HG03060 (cell line): ENCODE data around the gene MACROD2.

ENCODE experiments used
- ATAC-seq: cut with Tn5 transposase; IDR thresholded peaks from one replicate; pipeline ENCODE4 v1.9.1; 2021; ENCODE audit warnings: low read depth, moderate number of reproducible peaks; ENCODE audit not compliant: unreplicated experiment

MACROD2 gene

DNA sequence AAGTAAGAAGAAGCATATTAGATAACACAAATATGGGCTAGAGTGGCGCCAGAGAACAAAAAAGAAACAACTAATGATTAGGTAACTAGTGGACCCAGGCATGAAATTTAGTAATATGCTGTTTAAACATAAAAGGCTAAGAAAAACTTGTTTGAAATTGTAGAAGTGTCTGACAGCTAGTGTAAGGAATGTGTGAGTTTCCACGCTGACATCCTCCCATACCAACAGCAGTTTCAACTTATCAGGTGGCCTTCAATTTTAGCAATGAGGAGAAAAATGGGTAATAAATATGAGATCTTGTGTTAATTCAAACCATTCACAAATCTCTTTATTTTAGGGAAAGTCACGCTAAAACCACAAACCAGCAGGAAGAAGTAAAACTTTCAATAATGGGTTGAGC lies 782.3 kb downstream of the MACROD2 start:
- no peak for ATAC-seq

DNA sequence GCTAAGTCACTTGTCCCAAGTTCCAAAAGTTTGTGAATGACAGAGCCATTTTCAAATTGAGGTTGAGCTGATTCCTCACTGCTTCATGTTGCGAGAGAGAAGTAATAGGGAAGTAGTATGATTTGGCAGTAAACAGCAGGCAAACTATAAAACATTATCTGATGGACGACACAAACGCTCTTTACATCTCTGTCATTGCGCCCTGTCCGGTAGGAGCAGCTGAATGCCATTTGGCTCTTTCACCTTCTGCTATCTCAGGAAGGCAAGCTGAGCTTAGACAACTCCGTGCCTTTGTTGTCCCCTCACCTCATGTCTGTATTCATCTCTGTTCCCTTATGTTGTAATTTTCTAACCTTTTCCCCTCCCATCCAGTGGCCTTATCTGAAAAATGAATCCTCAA lies 782.8 kb downstream of the MACROD2 start:
- ATAC-seq = no peak

DNA sequence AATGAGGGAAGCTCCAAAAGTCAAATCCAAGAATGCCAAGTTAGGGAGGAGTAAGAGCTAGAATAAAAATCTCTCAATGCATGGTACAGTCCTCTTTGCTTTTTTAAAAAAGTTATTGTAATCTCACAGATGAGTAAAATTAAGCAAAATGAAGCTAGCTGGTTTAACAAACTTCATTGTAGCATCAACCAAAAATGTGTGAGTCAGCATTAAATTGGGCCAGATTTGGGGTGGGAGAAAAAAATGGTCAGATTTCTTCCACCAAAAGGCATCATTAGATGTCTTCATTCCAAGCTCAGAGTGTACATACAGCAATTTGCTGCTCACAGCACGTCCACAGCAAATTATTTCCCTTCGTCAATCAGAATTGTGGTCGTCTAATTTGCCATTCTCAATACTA lies 783.6 kb downstream of the MACROD2 start:
- no peak for ATAC-seq

DNA sequence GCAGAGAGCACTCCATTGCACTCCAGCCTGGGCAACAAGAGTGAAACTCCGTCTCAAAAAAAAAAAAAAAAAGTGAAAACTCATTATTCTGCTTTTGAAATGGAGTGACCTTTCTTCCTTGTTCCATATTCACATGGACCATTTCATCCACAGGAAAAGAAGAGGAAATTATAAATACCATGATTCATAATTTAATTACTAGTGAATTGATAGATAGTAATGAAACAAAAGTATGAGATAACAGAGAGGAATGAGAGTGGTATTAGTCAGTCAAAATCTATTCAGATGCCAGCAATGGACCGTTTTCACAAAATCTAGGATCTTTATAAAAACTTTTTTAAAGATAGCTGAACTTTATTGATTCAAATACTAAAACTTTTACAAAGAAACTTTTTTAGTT lies 785.2 kb downstream of the MACROD2 start:
- no peak for ATAC-seq

DNA sequence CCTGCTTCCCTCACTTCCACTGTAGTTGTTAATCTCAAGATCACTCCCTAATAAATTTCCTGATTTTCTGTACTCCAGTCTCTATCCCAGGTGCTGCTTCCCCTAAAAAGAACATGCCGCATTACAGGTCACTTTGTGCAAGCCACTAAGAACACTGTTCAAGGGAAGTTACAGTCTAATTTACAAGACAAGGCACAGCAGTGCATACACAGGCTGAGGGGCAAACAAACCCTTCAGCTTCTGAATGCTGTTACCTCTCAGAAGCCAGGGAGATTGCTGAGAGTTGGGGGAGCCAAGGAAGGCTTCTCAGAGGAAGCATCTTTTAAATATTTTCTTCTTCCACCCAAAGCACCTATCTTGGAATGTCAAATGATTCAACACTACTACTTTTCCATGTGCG lies 787.4 kb downstream of the MACROD2 start:
- ATAC-seq = no peak

DNA sequence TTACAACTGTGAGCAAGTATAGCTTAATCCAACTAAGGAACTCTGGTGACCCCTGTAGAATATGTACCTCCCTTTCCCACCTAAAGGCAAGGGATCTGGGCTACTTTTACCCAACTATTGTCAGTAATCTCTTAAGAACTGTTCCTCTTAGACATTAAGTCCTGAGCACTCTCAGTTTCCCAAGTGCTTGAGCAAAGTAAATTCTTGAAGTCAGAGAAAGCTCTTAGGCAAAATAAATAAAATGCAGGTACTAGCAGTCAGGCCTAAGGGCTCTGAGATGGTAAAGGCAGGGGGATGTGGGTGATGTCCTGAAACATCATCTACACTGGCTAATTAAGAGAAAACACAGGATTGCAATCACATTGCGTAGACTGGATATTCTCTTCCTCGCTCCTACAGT lies 788.5 kb downstream of the MACROD2 start:
- no peak for ATAC-seq

DNA sequence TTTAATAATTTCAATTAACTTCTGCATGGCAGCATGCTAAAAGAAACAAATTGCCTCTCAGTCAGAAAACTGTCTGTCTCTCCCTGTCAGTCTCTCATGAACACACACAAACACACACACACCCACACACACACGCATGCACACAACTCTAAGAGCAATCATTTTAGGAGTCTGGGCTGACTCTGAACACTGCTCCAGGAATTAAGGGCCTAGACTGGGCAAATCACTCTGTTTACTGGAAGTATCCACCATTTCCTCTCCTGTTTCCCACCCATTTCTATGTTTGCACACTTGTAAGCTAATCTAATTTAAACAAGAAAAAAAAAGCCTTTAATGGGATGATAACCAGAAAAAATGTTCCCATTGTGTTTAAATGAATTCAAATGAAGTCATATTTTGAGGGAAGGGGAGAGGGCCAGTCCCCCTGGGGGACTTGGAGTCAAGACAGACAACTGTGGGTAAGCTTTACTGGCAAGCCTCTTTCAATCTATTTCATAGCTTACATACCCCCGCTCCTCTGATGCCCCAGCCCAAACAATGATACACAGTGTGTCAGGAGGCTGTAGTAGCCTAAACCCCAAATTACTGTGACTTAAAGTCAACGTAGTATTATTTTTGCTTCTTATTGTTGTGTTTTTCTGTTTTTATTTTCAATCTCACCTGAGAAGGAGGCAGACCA lies 789.9 kb downstream of the MACROD2 start:
- ATAC-seq = no peak

DNA sequence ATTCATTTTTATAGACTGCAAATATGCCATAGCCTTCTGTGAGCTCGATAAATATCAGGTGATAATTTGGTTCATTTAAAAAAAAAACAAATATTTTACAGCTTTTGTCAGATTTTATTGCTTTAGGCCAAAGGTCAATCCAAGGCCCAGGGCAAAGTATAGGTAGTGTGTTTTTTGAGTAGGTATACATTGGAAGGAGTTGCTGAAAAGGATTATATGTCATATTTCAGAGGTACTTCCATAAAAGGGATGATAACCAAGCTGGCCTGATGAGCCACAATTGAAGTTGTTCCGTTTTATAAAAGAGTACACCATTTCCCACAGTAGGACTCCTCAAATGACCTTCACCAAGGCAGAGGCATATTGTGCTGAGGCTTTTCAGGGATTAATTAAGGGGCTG lies 794.9 kb downstream of the MACROD2 start:
- no peak for ATAC-seq

DNA sequence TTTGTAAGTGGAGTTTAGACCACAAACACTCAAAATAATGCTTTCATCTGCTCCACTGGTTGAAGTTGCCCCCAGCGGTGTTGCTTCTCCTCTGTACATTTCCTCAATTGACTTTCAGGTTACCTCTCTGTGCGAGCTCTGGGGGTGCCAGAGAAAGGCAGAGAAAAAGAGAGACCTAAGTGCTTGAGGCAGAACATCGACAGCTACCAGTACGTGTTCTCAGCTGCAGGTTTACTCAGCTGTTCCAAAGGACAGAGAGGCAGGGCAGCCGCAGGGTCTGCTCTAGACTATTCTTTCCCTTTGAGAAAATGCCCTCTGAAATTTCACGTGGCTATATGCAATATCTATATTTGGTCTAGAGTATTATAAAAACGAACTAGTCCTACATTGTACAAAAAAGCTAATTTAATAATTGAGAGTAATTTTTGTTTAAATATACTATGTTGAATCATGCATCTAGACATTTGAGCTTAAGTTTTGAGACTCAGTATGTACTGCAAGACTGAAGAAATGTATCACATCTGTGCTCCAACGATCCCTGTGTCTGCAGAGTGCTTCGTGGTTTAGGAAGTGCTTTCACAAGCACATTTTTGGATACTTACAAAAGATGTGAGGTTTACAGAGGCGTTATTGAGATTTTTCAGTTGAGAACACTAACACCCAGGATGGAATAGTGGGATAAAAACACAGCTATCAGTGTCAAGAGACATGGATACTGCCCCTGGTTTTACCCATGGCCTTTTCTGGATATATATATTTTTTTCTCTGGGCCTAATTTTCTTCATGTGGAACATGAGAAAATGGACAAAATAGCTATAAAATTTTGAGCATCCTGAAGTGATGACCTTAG lies 795.7 kb downstream of the MACROD2 start:
- ATAC-seq = no peak

DNA sequence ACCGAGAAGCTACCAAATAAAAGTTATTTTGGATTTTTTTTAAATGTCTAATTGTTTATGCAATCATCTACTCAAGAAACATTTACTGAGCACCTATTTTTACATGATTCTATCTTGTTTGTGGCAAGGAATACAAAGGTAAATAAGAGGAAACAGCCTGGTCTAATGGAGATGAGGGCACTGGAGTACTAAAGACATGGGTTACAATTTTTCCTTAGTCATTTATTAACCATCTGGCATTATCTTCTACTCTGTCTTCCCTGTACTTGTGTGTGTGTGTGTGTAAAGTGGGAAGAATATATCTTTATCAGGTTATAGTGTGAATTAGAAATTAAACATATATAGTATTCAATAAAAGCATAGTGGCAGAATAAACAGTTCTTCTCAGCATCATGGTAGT lies 797.6 kb downstream of the MACROD2 start:
- no peak for ATAC-seq

DNA sequence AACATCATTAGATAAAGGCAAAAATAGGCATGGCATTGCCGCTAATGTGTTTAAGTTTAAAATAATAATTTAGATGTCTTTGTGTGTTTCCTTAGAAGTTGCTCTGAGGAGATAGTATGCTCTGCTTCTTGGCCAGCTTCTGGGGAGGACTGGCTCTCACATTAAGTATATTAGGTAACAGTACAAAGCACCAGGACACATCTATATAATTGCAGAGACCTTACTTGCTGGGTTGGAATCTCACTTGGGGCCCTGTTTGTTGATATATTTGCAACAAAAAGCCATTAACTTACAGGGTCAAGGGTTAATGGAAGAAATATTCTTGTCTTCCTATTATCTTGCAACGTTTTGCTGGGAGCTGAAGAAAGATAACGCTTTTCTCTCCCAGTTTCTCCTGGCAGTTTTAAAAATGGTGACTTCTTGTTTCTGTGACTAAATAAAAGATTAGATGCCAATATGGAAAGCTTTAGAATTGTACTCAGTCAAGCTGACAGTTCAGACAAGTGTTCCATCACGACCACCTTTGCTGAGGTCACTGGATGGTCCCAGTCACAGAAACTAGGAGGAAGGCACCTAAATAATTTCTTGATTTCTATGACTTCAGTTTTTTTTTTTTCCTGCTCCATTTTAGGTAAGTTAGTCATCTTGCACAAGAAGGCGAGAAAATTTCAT lies 804.4 kb downstream of the MACROD2 start:
- no peak for ATAC-seq

DNA sequence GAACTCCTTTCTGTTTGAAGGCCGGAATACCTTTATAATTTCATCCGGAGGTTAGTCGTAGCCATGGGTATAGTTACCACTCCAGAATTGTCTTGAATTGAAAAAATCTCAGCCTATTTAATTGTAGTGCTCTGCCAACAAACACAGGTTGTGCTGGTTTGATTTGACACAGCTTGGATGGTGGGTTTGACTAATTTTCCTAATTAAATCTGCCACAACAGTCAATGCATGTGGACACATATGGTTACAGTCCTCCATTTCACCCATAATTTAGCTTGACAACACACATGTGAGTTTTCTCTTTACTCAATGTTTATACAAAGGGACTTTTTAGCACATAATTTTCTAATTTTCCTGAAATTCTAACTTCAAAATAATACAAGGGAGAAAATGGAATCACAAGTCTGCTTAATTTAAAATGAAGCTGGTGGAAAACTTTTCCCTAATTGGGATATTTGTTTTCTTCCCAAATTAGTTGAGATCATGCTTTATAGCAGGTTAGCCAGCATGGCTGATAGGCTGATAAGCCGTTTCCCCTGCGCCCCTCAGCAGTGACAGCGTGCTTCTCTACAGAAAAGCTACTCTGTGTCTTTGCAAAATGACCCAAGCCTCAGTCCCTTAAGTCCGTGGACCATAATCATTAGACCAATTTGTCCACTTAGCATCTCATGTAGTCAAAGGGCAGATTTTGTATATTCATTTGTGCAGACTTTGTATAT lies 805.5 kb downstream of the MACROD2 start:
- ATAC-seq = no peak

DNA sequence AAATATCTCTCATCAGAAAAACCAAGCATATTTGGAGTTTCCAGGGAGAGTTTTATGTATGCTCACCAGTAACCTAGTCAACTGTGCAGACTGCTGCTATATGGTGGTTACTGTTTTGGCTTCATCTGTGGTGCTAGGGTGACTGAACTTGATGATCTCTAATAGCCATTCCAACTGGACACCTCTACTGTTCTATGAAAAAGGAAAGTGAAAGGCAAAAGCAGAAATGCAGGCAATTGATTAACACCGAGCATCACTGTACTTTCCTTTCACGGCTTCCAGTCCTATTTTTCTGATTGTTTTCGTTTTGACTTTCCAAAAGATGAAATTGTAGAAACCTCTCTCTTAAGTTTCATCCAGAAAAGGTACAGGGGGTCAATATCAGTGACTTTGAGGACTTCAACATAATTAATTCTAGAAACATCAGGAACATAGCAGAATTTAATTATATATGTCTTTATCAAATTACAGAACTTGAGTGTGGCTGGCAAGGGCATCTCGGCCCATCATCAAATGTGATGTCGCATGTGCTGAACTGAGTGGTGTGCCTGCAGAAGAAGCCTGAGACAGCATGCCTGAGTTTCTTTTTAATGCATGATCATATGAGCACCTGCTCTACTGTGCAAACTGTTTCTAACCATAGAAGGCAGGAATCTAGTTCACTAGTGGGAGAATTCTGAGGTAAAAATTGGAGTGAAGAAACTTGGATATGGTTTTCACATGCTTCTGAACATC lies 806.4 kb downstream of the MACROD2 start:
- ATAC-seq = no peak

DNA sequence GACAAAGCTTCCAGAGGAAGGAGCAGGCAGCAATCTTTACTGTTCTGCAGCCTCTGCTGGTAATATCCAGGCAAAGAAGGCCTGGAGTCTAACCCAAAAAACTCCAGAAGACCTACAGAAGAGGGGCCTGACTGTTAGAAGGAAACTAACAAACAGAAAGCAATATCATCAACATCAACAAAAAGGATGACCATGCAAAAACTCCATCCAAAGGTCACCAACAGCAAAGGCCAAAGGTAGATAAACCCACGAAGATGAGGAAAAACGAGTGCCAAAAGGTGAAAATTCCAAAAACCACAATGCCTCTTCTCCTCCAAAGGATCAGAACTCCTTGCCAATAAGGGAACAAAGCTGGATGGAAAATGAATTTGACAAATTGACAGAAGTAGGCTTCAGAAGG lies 811.9 kb downstream of the MACROD2 start:
- no peak for ATAC-seq

DNA sequence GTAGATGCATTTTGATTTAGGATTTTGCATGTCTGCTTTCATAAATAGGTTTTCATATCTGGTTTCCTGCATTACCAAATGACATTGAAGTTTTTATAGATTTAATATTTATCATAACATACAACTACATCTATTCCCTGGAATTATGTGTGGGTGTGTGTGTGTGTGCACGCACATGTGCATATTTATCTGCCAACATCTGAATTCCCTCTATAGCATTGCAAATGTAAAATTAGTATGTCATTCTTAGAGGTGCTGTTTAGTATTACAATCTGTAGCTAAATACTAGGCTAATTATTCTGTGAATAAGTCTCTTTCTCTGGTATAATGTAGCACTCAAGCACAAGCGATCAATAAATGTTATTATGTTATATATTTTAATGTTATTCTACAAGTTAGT lies 820.0 kb downstream of the MACROD2 start:
- no peak for ATAC-seq

DNA sequence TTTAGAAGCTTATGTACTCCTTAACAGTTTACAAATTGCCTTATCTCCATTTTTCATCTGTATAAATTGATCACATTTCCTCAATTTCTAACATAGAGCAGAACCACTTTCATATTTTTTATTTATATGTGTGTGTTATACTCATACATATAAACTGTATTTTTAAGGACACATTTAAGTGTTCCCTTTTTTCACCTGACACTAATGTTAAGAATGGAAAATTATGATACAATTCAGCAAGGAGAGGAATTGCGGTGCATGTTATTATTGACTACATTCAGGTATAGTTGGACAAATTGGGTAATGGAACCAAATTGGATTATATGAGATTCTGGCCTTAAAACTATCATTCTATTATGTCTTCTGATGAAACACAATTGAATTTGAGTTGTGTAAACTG lies 821.2 kb downstream of the MACROD2 start:
- ATAC-seq = no peak

DNA sequence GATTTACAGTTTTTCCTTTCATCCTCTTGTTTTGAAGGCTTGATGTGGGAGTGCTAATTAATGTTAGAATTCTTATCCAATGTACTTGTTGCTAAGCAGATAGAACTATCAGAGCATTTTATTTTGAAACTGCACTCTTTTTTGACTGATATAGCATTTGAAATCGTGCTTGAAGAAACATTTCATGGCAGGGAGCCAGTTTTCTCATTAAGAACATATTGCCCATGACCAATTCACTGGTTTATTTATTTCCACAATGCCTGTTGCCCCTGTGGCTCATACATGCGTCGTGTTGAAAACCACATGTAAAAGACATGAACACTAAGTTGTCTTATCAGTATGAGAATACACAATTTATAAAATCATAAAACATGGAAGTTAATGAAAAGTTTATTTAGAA lies 821.8 kb downstream of the MACROD2 start:
- ATAC-seq = no peak

DNA sequence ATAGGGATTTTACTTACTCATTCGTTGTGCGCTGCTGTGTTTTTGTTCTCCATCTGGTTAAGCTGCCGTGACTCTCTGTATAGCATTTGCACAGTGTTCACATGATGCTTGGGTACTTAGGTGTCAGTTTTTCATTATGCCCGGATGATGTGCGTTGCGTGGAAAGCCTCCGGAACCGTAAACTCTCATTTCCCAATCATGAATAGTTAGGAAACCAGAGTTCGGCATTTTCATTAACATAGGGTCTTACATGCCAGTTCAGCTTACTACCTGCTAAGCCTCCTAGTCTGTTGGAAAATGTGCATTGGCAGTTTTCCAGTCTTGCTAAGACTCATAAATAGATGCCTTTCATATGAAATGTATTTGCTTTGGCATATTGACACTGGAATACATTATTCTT lies 825.5 kb downstream of the MACROD2 start:
- no peak for ATAC-seq

DNA sequence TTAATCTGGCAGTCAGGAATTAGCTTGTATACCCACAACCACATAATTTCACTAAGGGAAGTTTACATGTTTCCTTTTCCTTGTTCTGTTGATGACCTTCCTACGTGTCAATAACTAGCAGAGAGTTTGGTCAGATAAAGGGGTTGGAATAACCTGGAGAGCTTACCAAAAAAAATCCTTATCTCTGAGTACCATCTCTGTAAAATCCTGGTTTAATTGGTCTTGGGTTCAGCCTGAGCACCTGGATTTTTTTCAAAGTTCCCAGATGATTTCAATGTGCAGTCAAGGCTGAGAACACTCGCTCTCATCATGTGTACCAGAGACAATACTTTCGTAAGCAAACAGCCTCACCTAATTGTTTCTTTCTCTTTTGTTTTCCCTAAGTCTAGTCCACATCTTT lies 825.9 kb downstream of the MACROD2 start:
- ATAC-seq = no peak

DNA sequence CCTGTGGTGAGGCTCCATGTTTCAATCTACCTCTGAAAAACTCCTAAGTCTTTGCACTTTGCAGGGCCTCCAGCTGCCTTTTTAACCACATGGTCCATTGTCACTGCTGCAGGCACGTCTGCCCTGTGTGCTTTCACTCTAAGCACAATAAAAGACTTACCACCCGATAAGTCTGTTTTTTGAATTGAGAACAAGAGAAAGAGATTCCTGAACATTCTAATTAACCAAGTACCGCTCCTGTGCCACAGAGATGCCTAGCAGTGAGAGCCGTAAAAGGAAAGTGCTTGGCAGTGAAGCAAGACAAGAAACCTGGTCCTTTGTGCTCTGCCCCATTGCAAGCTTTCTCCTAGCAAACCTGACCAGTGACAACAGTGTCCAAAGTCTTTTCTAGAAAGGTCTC lies 829.7 kb downstream of the MACROD2 start:
- no peak for ATAC-seq
